Measurements from ENCODE around the gene TRIO.

Gene TRIO

GRCh38 chr5:14488709-14489108 lies 345.6 kb downstream of the TRIO start:
- H3K9me3 Mint-ChIP-seq, result no peaks in the 10 kb centered on the region
- no peaks in the 10 kb centered on the region for H3K36me3 Mint-ChIP-seq (ENCODE audit: insufficient read depth)
- peaks cover 0 to 2% of the 10 kb centered on the region in 2 donors for H3K4me1 Mint-ChIP-seq (ENCODE audit: low read depth in 2 of 2)
- DNase-seq, result no peak
- H3K4me3 Mint-ChIP-seq, result no peak overlapping the region
- H3K27ac Mint-ChIP-seq, result no peak overlapping the region
- ATAC-seq (replicated peaks), result no peak
- H3K27me3 Mint-ChIP-seq, result no peaks in the 10 kb centered on the region

- DNase-seq (no peak), ATAC-seq (replicated peaks) (no peak)
- no peak overlapping the region for H3K4me3 Mint-ChIP-seq
- H3K4me1 Mint-ChIP-seq (ENCODE audit: low read depth in 2 of 2), result peaks cover 0 to 2% of the 10 kb centered on the region in 2 donors
- no peaks in the 10 kb centered on the region for H3K9me3 Mint-ChIP-seq
- H3K27me3 Mint-ChIP-seq, result no peaks in the 10 kb centered on the region
- H3K36me3 Mint-ChIP-seq (ENCODE audit: insufficient read depth), result no peaks in the 10 kb centered on the region
- H3K27ac Mint-ChIP-seq, result no peak overlapping the region
Observed at GRCh38 chr5:14489643-14490042, 346.5 kb downstream of the TRIO start.

GRCh38 chr5:14490309-14490711 lies 347.2 kb downstream of the TRIO start:
- no peak overlapping the region for H3K4me3 Mint-ChIP-seq
- no peak for ATAC-seq (replicated peaks)
- H3K4me1 Mint-ChIP-seq (ENCODE audit: low read depth in 2 of 2), result peaks cover 0 to 2% of the 10 kb centered on the region in 2 donors
- no peak overlapping the region for H3K27ac Mint-ChIP-seq
- H3K27me3 Mint-ChIP-seq, result no peaks in the 10 kb centered on the region
- H3K36me3 Mint-ChIP-seq (ENCODE audit: insufficient read depth), result no peaks in the 10 kb centered on the region
- no peak for DNase-seq
- no peaks in the 10 kb centered on the region for H3K9me3 Mint-ChIP-seq

GRCh38 chr5:14491015-14491915 lies 348.1 kb downstream of the TRIO start:
- Mint-ChIP-seq H3K27me3 (no peaks in the 10 kb centered on the region), H3K36me3 (ENCODE audit: insufficient read depth) (no peaks in the 10 kb centered on the region), H3K4me1 (ENCODE audit: low read depth in 2 of 2) (peaks cover 0 to 2% of the 10 kb centered on the region in 2 donors), H3K9me3 (no peaks in the 10 kb centered on the region), H3K4me3 (no peak overlapping the region), H3K27ac (no peak overlapping the region)
- ATAC-seq (replicated peaks), result no peak
- no peak for DNase-seq

GRCh38 chr5:14492331-14492964 lies 349.3 kb downstream of the TRIO start:
- H3K9me3 Mint-ChIP-seq, result no peaks in the 10 kb centered on the region
- ATAC-seq (replicated peaks) (no peak), DNase-seq (no peak)
- H3K27me3 Mint-ChIP-seq, result no peaks in the 10 kb centered on the region
- H3K4me3 Mint-ChIP-seq, result no peak overlapping the region
- H3K4me1 Mint-ChIP-seq (ENCODE audit: low read depth in 2 of 2), result peaks cover 0 to 2% of the 10 kb centered on the region in 2 donors
- no peak overlapping the region for H3K27ac Mint-ChIP-seq
- no peaks in the 10 kb centered on the region for H3K36me3 Mint-ChIP-seq (ENCODE audit: insufficient read depth)

GRCh38 chr5:14495301-14495700 lies 352.2 kb downstream of the TRIO start:
- H3K27ac Mint-ChIP-seq, result no peak overlapping the region
- H3K36me3 Mint-ChIP-seq (ENCODE audit: insufficient read depth), result no peaks in the 10 kb centered on the region
- no peak for ATAC-seq (replicated peaks)
- no peak for DNase-seq
- no peaks in the 10 kb centered on the region for H3K9me3 Mint-ChIP-seq
- no peak overlapping the region for H3K4me3 Mint-ChIP-seq
- peaks cover 0 to under 1% of the 10 kb centered on the region in 2 donors for H3K4me1 Mint-ChIP-seq (ENCODE audit: low read depth in 2 of 2)
- no peaks in the 10 kb centered on the region for H3K27me3 Mint-ChIP-seq

GRCh38 chr5:14497311-14497710 lies 354.2 kb downstream of the TRIO start:
- no peak overlapping the region for H3K27ac Mint-ChIP-seq
- peaks cover 0 to 2% of the 10 kb centered on the region in 2 donors for H3K4me1 Mint-ChIP-seq (ENCODE audit: low read depth in 2 of 2)
- no peaks in the 10 kb centered on the region for H3K9me3 Mint-ChIP-seq
- H3K27me3 Mint-ChIP-seq, result no peaks in the 10 kb centered on the region
- H3K36me3 Mint-ChIP-seq (ENCODE audit: insufficient read depth), result no peaks in the 10 kb centered on the region
- no peak overlapping the region for H3K4me3 Mint-ChIP-seq
- ATAC-seq (replicated peaks) (no peak), DNase-seq (no peak)

GRCh38 chr5:14501353-14502293 lies 358.5 kb downstream of the TRIO start:
- no peak for DNase-seq
- H3K27ac Mint-ChIP-seq, result no peak overlapping the region

GRCh38 chr5:14502294-14502690 lies 359.1 kb downstream of the TRIO start:
- ATAC-seq (replicated peaks) (no peak), DNase-seq (no peak)
- Mint-ChIP-seq H3K27ac (no peak overlapping the region), H3K4me1 (ENCODE audit: low read depth in 2 of 2) (peaks cover 0 to 2% of the 10 kb centered on the region in 2 donors), H3K9me3 (no peaks in the 10 kb centered on the region), H3K27me3 (no peaks in the 10 kb centered on the region), H3K4me3 (no peak overlapping the region), H3K36me3 (ENCODE audit: insufficient read depth) (no peaks in the 10 kb centered on the region)

More at GRCh38 chr5:14501353-14502293, 358.5 kb downstream of the TRIO start:
- Mint-ChIP-seq H3K4me1 (ENCODE audit: low read depth in 2 of 2) (peaks cover 0 to 2% of the 10 kb centered on the region in 2 donors), H3K36me3 (ENCODE audit: insufficient read depth) (no peaks in the 10 kb centered on the region), H3K27me3 (no peaks in the 10 kb centered on the region), H3K4me3 (no peak overlapping the region), H3K9me3 (no peaks in the 10 kb centered on the region)
- no peak for ATAC-seq (replicated peaks)

GRCh38 chr5:14503017-14503680 lies 360.0 kb downstream of the TRIO start:
- no peaks in the 10 kb centered on the region for H3K27me3 Mint-ChIP-seq

GRCh38 chr5:14503681-14504331 lies 360.7 kb downstream of the TRIO start:
- H3K36me3 Mint-ChIP-seq (ENCODE audit: insufficient read depth), result no peaks in the 10 kb centered on the region
- DNase-seq, result no peak
- ATAC-seq (replicated peaks), result no peak
- H3K4me3 Mint-ChIP-seq, result no peak overlapping the region
- H3K9me3 Mint-ChIP-seq, result no peaks in the 10 kb centered on the region
- peaks cover 0 to 2% of the 10 kb centered on the region in 2 donors for H3K4me1 Mint-ChIP-seq (ENCODE audit: low read depth in 2 of 2)
- no peak overlapping the region for H3K27ac Mint-ChIP-seq
- no peaks in the 10 kb centered on the region for H3K27me3 Mint-ChIP-seq

More at GRCh38 chr5:14503017-14503680, 360.0 kb downstream of the TRIO start:
- DNase-seq (no peak), ATAC-seq (replicated peaks) (no peak)
- H3K36me3 Mint-ChIP-seq (ENCODE audit: insufficient read depth), result no peaks in the 10 kb centered on the region
- no peaks in the 10 kb centered on the region for H3K9me3 Mint-ChIP-seq
- no peak overlapping the region for H3K27ac Mint-ChIP-seq
- peaks cover 0 to 2% of the 10 kb centered on the region in 2 donors for H3K4me1 Mint-ChIP-seq (ENCODE audit: low read depth in 2 of 2)
- no peak overlapping the region for H3K4me3 Mint-ChIP-seq

- no peak overlapping the region for H3K27ac Mint-ChIP-seq
- no peak for ATAC-seq (replicated peaks)
- H3K27me3 Mint-ChIP-seq, result no peaks in the 10 kb centered on the region
- no peak overlapping the region for H3K4me3 Mint-ChIP-seq
- H3K36me3 Mint-ChIP-seq (ENCODE audit: insufficient read depth), result no peaks in the 10 kb centered on the region
- DNase-seq, result no peak
- H3K9me3 Mint-ChIP-seq, result no peaks in the 10 kb centered on the region
- peaks cover 0 to 2% of the 10 kb centered on the region in 2 donors for H3K4me1 Mint-ChIP-seq (ENCODE audit: low read depth in 2 of 2)
Observed at GRCh38 chr5:14504332-14504727, 361.2 kb downstream of the TRIO start.

Measured in effector memory CD8-positive, alpha-beta T cell (primary cell).